Lung (tissue), 12 donors: ENCODE results near the gene AK6. TPM values are rescaled to one million over a fixed set of nuclear protein-coding genes. Genes with fewer than 3 reads are reported as not detected.
"Not testable (repeated sequence)": the region's sequence is repeated elsewhere in the genome, so short reads cannot be mapped to it uniquely, and the experiment has no call there.

Source experiments
- ATAC-seq: fragments of 200-7000 bp; cut with Tn5 transposase; one replicate; pipeline ENCODE4 v1.9.1; 2020; ENCODE audit warnings: moderate number of reproducible peaks; ENCODE audit not compliant: insufficient read depth, low FRiP score
- DNase-seq, 3 donors: peaks; one replicate each; pipeline ENCODE4 v3.0.0-alpha.2; 2013 to 2017
- H3K27ac ChIP-seq, 2 donors: one replicate each; pipeline ENCODE4 v1.5.1; 2013; ENCODE audit warnings: mild to moderate bottlenecking in 2 of 2, moderate library complexity in 2 of 2, control low read depth in 1 of 2, inconsistent platforms in 1 of 2, low read depth in 1 of 2, low read length in 1 of 2
- H3K27me3 ChIP-seq, 3 donors: one replicate each; pipeline ENCODE4 v1.5.1; 2013; ENCODE audit warnings: low read length in 2 of 3; ENCODE audit not compliant: control insufficient read depth in 3 of 3, insufficient read depth in 3 of 3
- H3K36me3 ChIP-seq, 4 donors: one replicate each; pipeline ENCODE4 v1.5.1; 2013; ENCODE audit warnings: low read length in 4 of 4, mild to moderate bottlenecking in 1 of 4, moderate library complexity in 1 of 4; ENCODE audit not compliant: control insufficient read depth in 4 of 4, insufficient read depth in 4 of 4
- H3K4me1 ChIP-seq, 5 donors: one replicate each; pipeline ENCODE4 v1.5.1; 2013; ENCODE audit warnings: low read length in 5 of 5, mild to moderate bottlenecking in 2 of 5, moderate library complexity in 1 of 5; ENCODE audit not compliant: control insufficient read depth in 5 of 5, insufficient read depth in 5 of 5
- H3K4me3 ChIP-seq: one replicate; pipeline ENCODE4 v1.5.1; 2013; ENCODE audit warnings: mild to moderate bottlenecking, control low read depth, moderate library complexity
- H3K9ac ChIP-seq, 2 donors: one replicate each; pipeline ENCODE4 v1.5.1; 2013; ENCODE audit warnings: low read length in 2 of 2, control low read depth in 1 of 2; ENCODE audit not compliant: insufficient read depth in 1 of 2
- H3K9me3 ChIP-seq, 4 donors: one replicate each; pipeline ENCODE4 v1.5.1; 2013; ENCODE audit warnings: low read length in 3 of 4, mild to moderate bottlenecking in 1 of 4, moderate library complexity in 1 of 4; ENCODE audit not compliant: control insufficient read depth in 4 of 4, insufficient read depth in 3 of 4
- WGBS, 2 donors: extraction: QIAGEN DNeasy Blood & Tissue Kit; methylation state at CpG; one replicate each; pipeline ENCODE4 v1.1.7; 2013; 5-methylcytosine and 5-hydroxymethylcytosine counted together
- polyA plus RNA-seq, 2 donors: library from polyadenylated mRNA; stranded (reverse); fragments of 200-250 nt; gene quantifications; one replicate each; pipeline ENCODE4 v1.2.1, GENCODE V29; 2013
- total RNA-seq, 2 donors: library from RNA; depleted of rRNA in 1 of 2; stranded (reverse); fragments of >200 nt in 1 of 2; gene quantifications; one replicate each; pipeline ENCODE4 v1.2.1, GENCODE V29; 2014 to 2021
- TF ChIP-seq, protein P1 (sequence below): IDR thresholded peaks from 2 replicates; pipeline ENCODE4 v1.5.1; 2012; ENCODE audit warnings: mild to moderate bottlenecking; ENCODE audit errors: control extremely low read depth, extremely low read depth
- donor health status: control.
- donor health status: control.
- donor health status: Bipolar disorder and iron deficiency.
- donor health status: healthy.
- donor health status: DM: yes; HTN: yes; CAD: no.

The AK6 gene
- total and polyA plus RNA-seq, 4 donors: 20.6 to 38.0 (median 33.7) TPM

DNA sequence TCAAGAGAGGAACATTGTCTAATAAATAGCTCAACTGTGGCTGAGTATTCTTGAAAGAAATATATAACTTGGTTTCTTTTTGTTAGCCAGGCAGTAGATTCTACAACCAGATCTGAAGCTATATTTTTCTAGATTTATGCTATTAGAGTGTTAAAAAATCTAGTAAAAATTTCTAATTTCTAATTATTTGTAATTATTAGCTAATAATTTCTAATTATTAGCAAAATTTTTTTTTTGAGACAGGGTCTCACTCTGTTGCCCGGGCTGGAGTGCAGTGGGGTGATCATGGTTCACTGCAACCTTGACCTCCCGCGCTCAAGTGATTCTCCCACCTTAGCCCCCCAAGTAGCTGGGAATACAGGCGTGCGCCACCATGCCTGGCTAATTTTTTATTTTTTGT is 3.1 kb upstream of the AK6 start:
- TF ChIP-seq, protein P1, sequence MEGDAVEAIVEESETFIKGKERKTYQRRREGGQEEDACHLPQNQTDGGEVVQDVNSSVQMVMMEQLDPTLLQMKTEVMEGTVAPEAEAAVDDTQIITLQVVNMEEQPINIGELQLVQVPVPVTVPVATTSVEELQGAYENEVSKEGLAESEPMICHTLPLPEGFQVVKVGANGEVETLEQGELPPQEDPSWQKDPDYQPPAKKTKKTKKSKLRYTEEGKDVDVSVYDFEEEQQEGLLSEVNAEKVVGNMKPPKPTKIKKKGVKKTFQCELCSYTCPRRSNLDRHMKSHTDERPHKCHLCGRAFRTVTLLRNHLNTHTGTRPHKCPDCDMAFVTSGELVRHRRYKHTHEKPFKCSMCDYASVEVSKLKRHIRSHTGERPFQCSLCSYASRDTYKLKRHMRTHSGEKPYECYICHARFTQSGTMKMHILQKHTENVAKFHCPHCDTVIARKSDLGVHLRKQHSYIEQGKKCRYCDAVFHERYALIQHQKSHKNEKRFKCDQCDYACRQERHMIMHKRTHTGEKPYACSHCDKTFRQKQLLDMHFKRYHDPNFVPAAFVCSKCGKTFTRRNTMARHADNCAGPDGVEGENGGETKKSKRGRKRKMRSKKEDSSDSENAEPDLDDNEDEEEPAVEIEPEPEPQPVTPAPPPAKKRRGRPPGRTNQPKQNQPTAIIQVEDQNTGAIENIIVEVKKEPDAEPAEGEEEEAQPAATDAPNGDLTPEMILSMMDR: no peak
- DNase-seq (no peak), ATAC-seq (no peak)
- Histone ChIP-seq H3K4me1 (peaks cover 3 to 19% (median 7%) of the 10 kb centered on the region in 5 donors), H3K36me3 (peaks cover 0 to 8% (median 5%) of the 10 kb centered on the region in 4 donors), H3K9me3 (no peaks in the 10 kb centered on the region), H3K9ac (no peak overlapping the region), H3K27me3 (no peaks in the 10 kb centered on the region), H3K4me3 (no peak overlapping the region), H3K27ac (no peak overlapping the region)
- 97 to 98% methylated on average over 5 of the region's 5 CpGs for WGBS, 2 donors

DNA sequence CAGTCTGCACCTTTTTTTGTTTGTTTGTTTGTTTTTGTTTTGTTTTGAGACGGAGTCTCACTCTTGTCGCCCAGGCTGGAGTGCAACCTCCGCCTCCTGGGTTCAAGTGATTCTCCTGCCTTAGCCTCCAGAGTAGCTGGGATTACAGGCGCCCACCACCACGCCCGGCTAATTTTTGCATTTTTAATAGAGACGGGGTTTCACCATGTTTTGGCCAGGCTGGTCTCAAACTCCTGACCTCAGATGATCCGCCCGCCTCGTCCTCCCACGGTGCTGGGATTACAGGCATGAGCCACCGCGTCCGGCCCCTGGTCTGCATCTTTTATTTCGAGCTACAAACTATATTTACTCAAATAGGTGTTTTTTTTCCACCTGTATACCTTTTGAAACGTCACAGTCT is 1.0 kb upstream of the AK6 start:
- H3K36me3 ChIP-seq, H3K27me3 ChIP-seq, H3K9me3 ChIP-seq, ATAC-seq, DNase-seq: not testable (repeated sequence)
- H3K4me1 ChIP-seq: peaks cover 3 to 19% (median 7%) of the 10 kb centered on the region in 5 donors
- peak overlapping the region in 1 of 2 donors; percentile 100 for H3K27ac ChIP-seq
- H3K4me3 ChIP-seq: peak overlapping the region; percentile 61
- peak overlapping the region; percentile 91 to 96 for H3K9ac ChIP-seq
- WGBS, 2 donors: 2% methylated on average over 16 of the region's 16 CpGs

DNA sequence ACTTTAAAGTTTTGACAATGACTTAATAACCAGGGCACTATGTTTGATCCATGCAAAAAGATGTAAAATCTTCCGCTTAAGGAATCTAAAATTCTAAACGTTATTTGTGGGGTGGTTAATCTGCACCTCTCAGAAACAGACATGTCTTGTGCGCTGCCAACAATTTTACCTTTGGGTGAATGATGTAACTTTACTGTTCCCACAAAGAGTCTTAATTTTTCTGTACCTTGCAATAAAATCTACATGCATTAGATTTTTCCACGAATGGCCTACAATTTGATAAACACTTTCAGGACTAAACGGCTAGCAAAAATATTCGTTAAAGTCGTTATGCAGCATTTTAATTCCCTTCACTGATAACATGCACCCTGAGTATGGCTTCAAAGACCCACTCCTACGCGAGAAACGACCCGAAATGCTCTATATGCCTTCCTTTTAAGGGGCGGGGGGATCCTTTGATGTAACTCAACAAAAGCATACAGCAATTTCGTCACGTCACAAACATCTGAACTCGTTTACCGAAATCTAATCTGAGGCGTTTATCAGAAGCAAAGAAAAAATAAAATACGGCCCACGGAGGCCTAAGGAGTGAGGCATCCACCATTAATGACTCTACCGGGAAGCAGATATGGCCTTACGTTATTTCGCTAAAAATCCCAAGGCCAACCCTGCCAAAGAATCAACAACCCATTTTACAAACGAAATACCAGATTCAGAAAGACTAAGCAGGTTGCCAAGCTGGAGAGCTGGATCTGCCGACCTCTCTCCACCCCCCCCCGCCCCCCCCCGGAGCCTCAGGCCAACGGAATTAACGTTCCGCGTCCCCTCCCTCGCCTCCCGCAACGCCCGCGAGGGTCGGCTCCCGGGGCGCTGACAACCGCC is 621 bp downstream of the AK6 start:
- TF ChIP-seq, protein P1: no peak
- peak; percentile 13 to 61 (median 55) for DNase-seq
- H3K9ac ChIP-seq: peak overlapping the region; percentile 91 to 96
- no peaks in the 10 kb centered on the region for H3K9me3 ChIP-seq
- peak; percentile 57 for ATAC-seq
- 3 to 4% methylated on average over 39 of the region's 39 CpGs for WGBS, 2 donors
- H3K27ac ChIP-seq: peak overlapping the region; percentile 98 to 100
- H3K4me3 ChIP-seq: peak overlapping the region; percentile 61
- H3K36me3 ChIP-seq: peaks cover 9 to 20% (median 12%) of the 10 kb centered on the region in 4 donors
- H3K27me3 ChIP-seq: no peaks in the 10 kb centered on the region
- H3K4me1 ChIP-seq: peaks cover 3 to 19% (median 10%) of the 10 kb centered on the region in 5 donors

DNA sequence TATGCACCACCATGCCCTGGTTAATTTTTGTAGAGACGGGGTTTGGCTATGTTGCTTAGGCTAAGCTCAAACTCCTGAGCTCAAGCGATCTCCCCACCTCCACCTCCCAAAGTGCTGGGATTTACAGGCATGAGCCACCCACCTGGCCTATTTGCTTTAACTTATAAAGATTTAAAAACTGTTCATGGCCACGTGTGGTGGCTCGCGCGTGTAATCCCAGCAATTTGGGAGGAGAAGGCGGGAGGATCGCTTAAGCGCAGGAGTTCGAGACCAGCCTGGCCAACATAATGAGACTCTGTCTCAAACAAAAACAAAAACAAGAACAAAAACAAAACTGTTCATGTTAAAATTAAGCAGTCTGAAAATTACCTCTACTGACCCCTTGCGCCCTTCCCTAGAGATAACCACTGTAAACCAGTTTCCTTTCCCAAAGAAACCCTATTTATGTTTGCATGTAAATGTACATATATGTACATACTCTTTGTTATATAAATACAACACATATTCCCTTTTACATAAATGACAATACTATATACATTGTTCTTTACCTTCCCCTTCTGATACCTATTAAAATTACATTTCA is 1.5 kb downstream of the AK6 start:
- H3K9me3 ChIP-seq: no peaks in the 10 kb centered on the region

More for the DNA sequence above, 1.5 kb downstream of the AK6 start:
- peak overlapping the region in 1 of 2 donors; percentile 22 for H3K27ac ChIP-seq
- TF ChIP-seq, protein P1: no peak
- peak overlapping the region; percentile 91 to 96 for H3K9ac ChIP-seq
- 94 to 96% methylated on average over 11 of the region's 11 CpGs for WGBS, 2 donors
- peaks cover 3 to 19% (median 10%) of the 10 kb centered on the region in 5 donors for H3K4me1 ChIP-seq
- no peaks in the 10 kb centered on the region for H3K27me3 ChIP-seq
- DNase-seq (no peak), ATAC-seq (no peak)
- no peak overlapping the region for H3K4me3 ChIP-seq
- peaks cover 11 to 20% (median 12%) of the 10 kb centered on the region in 4 donors for H3K36me3 ChIP-seq
